Middle frontal gyrus (tissue), 1 donor: ENCODE data around the gene FHDC1.

Source experiments
- DNase-seq: peaks from one replicate; pipeline ENCODE4 v3.0.0-alpha.2; 2015; ENCODE audit warnings: low spot score; ENCODE audit errors: extremely low spot score

FHDC1 gene

GRCh38 chr4:152957437-152958171 lies 21.5 kb downstream of the FHDC1 start:
- DNase-seq: no peak

- no peak for DNase-seq
Measured at GRCh38 chr4:152959080-152959479, 23.0 kb downstream of the FHDC1 start.

- no peak for DNase-seq
Measured at GRCh38 chr4:152960082-152960481, 24.0 kb downstream of the FHDC1 start.

- DNase-seq: no peak
Measured at GRCh38 chr4:152961014-152961772, 25.1 kb downstream of the FHDC1 start.

GRCh38 chr4:152961773-152962115 lies 25.6 kb downstream of the FHDC1 start:
- no peak for DNase-seq

GRCh38 chr4:152962150-152962549 lies 26.0 kb downstream of the FHDC1 start:
- no peak for DNase-seq

GRCh38 chr4:152964335-152964734 lies 28.2 kb downstream of the FHDC1 start:
- no peak for DNase-seq

- DNase-seq: no peak
Measured at GRCh38 chr4:152965611-152966010, 29.5 kb downstream of the FHDC1 start.

- DNase-seq: no peak
Measured at GRCh38 chr4:152967907-152968306, 31.8 kb downstream of the FHDC1 start.

GRCh38 chr4:152968806-152969394 lies 32.8 kb downstream of the FHDC1 start:
- no peak for DNase-seq

GRCh38 chr4:152970102-152970820 lies 34.1 kb downstream of the FHDC1 start:
- no peak for DNase-seq

GRCh38 chr4:152971053-152971452 lies 34.9 kb downstream of the FHDC1 start:
- DNase-seq: no peak

- no peak for DNase-seq
Measured at GRCh38 chr4:152972821-152973628, 36.9 kb downstream of the FHDC1 start.

GRCh38 chr4:152973629-152974467 lies 37.7 kb downstream of the FHDC1 start:
- DNase-seq: no peak

GRCh38 chr4:152974468-152975379 lies 38.6 kb downstream of the FHDC1 start:
- no peak for DNase-seq

GRCh38 chr4:152975380-152976211 lies 39.5 kb downstream of the FHDC1 start:
- no peak for DNase-seq

GRCh38 chr4:152976212-152976761 lies 40.2 kb downstream of the FHDC1 start:
- no peak for DNase-seq
